ENCODE data around the gene CCER1.

CCER1 gene

DNA sequence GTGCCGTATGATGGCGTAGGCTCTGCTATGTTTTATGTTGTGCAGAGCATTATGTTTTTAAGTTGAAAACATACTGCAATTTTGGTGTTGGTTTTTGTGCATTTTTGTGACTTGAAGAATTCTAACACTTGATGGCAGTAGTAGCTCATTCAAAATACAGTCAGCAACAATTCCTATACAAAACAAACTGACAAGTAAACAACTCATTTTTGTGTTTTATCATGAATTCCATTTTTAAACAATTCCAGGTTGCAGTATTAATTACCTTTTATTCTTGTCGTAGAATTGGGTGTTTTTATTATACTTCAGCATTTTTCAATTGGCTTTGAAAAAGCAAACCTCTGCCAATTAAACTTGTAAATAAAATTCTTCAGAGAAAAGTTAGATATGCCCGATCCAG lies 4.1 kb upstream of the CCER1 start:
- TF ChIP-seq CTCF (conservative IDR thresholded peaks at IDR 0.05): no peak

DNA sequence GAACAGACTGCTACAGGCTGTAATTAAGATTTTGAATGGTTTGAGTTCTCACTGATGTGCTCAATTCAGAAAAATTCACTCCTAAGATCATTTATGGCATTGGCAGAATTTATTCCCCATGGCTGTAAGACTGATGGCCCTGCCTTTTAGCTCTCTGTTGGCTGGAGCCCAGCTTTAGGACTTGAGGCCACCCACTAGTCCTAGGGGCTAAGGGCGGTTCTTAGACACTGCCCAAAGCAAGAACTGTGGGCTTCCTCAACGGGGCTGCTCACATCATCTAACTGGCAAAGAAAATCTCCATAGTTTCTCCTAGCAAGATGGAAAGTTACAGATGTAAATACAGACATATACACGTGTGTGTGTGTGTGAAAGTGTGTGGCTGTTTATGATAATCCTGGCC lies 3.4 kb upstream of the CCER1 start:
- no peak overlapping the region for H3K27ac ChIP-seq
- no peak for TF ChIP-seq CTCF (conservative IDR thresholded peaks at IDR 0.05)

More for the DNA sequence above, 4.1 kb upstream of the CCER1 start:
- H3K27ac ChIP-seq: no peak overlapping the region

GRCh38 chr12:90954428-90954827 lies 548 bp downstream of the CCER1 start:
- TF ChIP-seq CTCF (conservative IDR thresholded peaks at IDR 0.05): no peak
- H3K27ac ChIP-seq: no peak overlapping the region

GRCh38 chr12:90953956-90954421 lies 987 bp downstream of the CCER1 start:
- TF ChIP-seq CTCF (conservative IDR thresholded peaks at IDR 0.05): peak; percentile 15; the same call in 1 of the 2 replicates
- no peak overlapping the region for H3K27ac ChIP-seq

- TF ChIP-seq CTCF (conservative IDR thresholded peaks at IDR 0.05): no peak
- H3K27ac ChIP-seq: no peak overlapping the region
Observed at GRCh38 chr12:90951432-90952105, 3.4 kb downstream of the CCER1 start.

DNA sequence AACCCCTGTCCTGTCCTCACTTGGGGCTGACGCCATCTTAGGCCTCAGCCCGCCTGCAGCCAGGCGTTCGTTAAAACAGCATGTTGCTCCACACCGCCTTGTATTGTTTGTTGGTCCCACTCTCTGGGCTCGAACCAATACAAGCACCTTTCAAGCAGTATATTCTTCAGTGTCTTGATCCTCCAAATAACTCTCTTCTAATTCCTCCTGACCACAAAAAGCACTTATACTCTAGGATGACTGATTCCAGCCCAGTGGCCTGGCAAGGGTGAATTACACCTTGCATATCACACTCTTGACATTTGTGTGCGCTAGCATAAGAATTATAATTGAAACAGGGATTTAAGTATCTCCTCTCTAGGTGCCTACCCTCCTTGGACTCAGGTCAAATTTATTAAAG lies 7.1 kb downstream of the CCER1 start:
- H3K27ac ChIP-seq: no peak overlapping the region
- no peak for TF ChIP-seq CTCF (conservative IDR thresholded peaks at IDR 0.05)

GRCh38 chr12:90945070-90945649 lies 9.8 kb downstream of the CCER1 start:
- H3K27ac ChIP-seq: peak overlapping the region; percentile 31; the same call in 1 of the 2 replicates
- TF ChIP-seq CTCF (conservative IDR thresholded peaks at IDR 0.05): peak; percentile 80
